ENCODE results near the gene KCTD1. TPM values are rescaled to one million over a fixed set of nuclear protein-coding genes. Genes with fewer than 3 reads are reported as not detected.

KCTD1 gene
- total RNA-seq, 2 experiments from 2014 or later = 10.1 to 10.3 TPM

DNA sequence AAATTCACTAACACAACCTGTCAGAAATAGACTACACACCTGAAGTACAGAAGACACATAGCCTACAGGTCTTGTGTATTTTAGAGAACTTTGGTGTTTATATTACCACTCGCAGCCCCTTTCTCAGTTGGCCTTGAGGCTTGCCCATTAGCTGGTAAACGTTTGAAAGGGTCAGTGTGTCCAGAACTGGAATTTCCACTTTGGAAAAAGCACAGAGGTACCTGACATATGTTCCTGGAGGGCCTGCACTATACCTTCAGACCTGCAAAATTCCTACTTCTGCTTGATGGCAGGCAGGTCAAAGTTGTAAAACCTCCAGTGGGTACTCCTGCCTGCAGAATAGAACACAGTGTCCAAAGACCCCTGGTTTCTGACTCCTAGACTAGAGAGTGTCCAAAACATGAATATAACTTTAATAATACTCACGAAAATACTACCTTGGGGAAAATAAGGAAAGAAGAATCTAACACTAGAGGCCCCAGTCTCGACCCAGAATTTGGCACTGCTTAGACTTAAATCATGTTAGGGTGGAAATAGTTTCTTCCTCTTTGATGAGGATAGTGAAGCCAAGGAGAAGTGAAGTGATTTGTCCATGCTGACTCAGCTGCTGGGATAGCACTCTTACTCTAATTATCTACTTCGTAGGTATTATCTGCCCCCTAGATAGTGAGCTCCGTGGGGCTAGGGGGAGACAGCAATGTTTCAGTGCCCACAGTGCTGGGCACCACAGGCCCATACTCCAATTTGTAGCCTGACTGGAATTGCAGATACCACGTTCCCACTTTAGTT lies 2.8 kb downstream of the KCTD1 start:
- Histone ChIP-seq H3K4me2 (ENCODE audit: low read length) (peak overlapping the region; percentile 68), H3K36me3 (ENCODE audit: insufficient read depth, low read length) (peaks cover 3% of the 10 kb centered on the region; the same call in 1 of the 2 replicates), H3K9me2 (ENCODE audit: insufficient read depth, low read length) (no peaks in the 10 kb centered on the region), H2AFZ (ENCODE audit: low read length) (no peak overlapping the region), H4K20me1 (ENCODE audit: insufficient read depth, low read length) (0 out of 2 replicates have a peak, but pooled peaks cover 8% of the 10 kb centered on the region), H3K79me2 (ENCODE audit: insufficient read depth, low read depth, low read length) (no peaks in the 10 kb centered on the region), H3K4me3 (ENCODE audit: low read depth, low read length, poor library complexity, severe bottlenecking) (peak overlapping the region; percentile 39), H3K4me1 (ENCODE audit: insufficient read depth, low read length, poor library complexity, severe bottlenecking) (peaks cover 40% of the 10 kb centered on the region), H3K27ac (ENCODE audit: low read depth, low read length, poor library complexity, severe bottlenecking) (no peak overlapping the region), H3K9me3 (ENCODE audit: low read length) (no peaks in the 10 kb centered on the region)
- no peak for DNase-seq (ENCODE audit: low spot score)
- ChIA-PET POLR2A (interaction anchor here (0.5 kb wide), 1 partner anchor 32 kb away, joined by 3 read pairs; no protein-coding TSS in a partner anchor), CTCF (ENCODE audit: unreplicated experiment) (no interaction called here)
- BruUV-seq (replicated peaks) = no TSS peak
- TF ChIP-seq EZH2phosphoT487 (IDR thresholded peaks at IDR 0.05; ENCODE audit: borderline replicate concordance, low read depth, low read length) (no peak), CTCF (conservative IDR thresholded peaks at IDR 0.05; ENCODE audit: low read length) (no peak)
- intact Hi-C loops (cut with micrococcal nuclease; ENCODE audit: unreplicated experiment) = loop anchor here (5.0 to 10.0 kb wide), 2 partner anchors 88 to 429 kb away; no protein-coding TSS in a partner anchor

DNA sequence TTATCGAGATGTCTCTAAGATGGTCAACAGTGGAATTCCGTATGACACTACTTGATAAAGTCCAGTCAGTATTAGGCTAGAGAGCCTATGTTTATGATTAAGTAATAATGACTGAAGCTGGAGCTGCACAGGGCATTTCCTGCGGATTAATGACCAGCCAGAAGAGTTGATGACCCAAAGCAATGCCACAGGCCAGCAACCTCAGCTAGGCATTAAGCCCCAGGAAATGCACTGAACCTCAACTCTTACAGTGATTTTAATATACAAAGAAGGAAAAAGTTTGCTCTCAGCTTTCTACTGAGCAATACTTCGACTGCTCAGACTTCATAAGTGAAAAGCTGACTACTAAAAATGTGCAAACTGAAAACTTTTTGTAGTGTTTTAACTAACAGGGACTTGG lies 3.9 kb downstream of the KCTD1 start:
- Histone ChIP-seq H3K4me3 (ENCODE audit: low read depth, low read length, poor library complexity, severe bottlenecking) (peak overlapping the region; percentile 39), H3K4me1 (ENCODE audit: insufficient read depth, low read length, poor library complexity, severe bottlenecking) (peaks cover 31% of the 10 kb centered on the region), H3K4me2 (ENCODE audit: low read length) (peak overlapping the region; percentile 68), H3K36me3 (ENCODE audit: insufficient read depth, low read length) (peaks cover 3% of the 10 kb centered on the region; the same call in 1 of the 2 replicates), H3K9me2 (ENCODE audit: insufficient read depth, low read length) (no peaks in the 10 kb centered on the region), H2AFZ (ENCODE audit: low read length) (no peak overlapping the region), H3K9me3 (ENCODE audit: low read length) (no peaks in the 10 kb centered on the region), H3K27ac (ENCODE audit: low read depth, low read length, poor library complexity, severe bottlenecking) (no peak overlapping the region), H3K79me2 (ENCODE audit: insufficient read depth, low read depth, low read length) (no peaks in the 10 kb centered on the region), H4K20me1 (ENCODE audit: insufficient read depth, low read length) (0 out of 2 replicates have a peak, but pooled peaks cover 8% of the 10 kb centered on the region)
- TF ChIP-seq EZH2phosphoT487 (IDR thresholded peaks at IDR 0.05; ENCODE audit: borderline replicate concordance, low read depth, low read length) = no peak
- TF ChIP-seq CTCF (conservative IDR thresholded peaks at IDR 0.05; ENCODE audit: low read length) = no peak
- BruUV-seq (replicated peaks) = no TSS peak
- intact Hi-C loops (cut with micrococcal nuclease; ENCODE audit: unreplicated experiment) = loop anchor here (10.0 kb wide), 1 partner anchor 430 kb away; no protein-coding TSS in a partner anchor
- POLR2A ChIA-PET = interaction anchor here (0.7 to 1.6 kb wide), 2 partner anchors 17 to 101 kb away, joined by 3 to 4 read pairs; no protein-coding TSS in a partner anchor
- no peak for DNase-seq (ENCODE audit: low spot score)
- CTCF ChIA-PET (ENCODE audit: unreplicated experiment) = no interaction called here

All from OCI-LY7 (cell line).